DMS114 treated with DMSO at 0.1 percent for 48 hours (cell line): ENCODE data around the gene MIEN1.
"Not testable (repeated sequence)": the region's sequence is repeated elsewhere in the genome, so short reads cannot be mapped to it uniquely, and the experiment has no call there.

Experiments used
- DNase-seq: peaks from one replicate; lab custom pipeline; 2025; ENCODE audit not compliant: unreplicated experiment; lab: John Stamatoyannopoulos, UW

MIEN1 gene

GRCh38 chr17:39700148-39700987 is 30.0 kb downstream of the MIEN1 start:
- DNase-seq: no peak

GRCh38 chr17:39699818-39700147 is 30.5 kb downstream of the MIEN1 start, which contains the start of gene ERBB2:
Gene ERBB2, plus strand, starts transcription at chr17:39700064. Its CDS starts 175 bp downstream, at chr17:39700239.
- DNase-seq: peak; percentile 59

- DNase-seq: not testable (repeated sequence)
Measured at GRCh38 chr17:39699157-39699817, 31.0 kb downstream of the MIEN1 start.

- no peak for DNase-seq
Measured at GRCh38 chr17:39697961-39698360, 32.4 kb downstream of the MIEN1 start.

- no peak for DNase-seq
Measured at GRCh38 chr17:39696731-39697130, 33.6 kb downstream of the MIEN1 start.

GRCh38 chr17:39695089-39695474 is 35.2 kb downstream of the MIEN1 start:
- DNase-seq: no peak

- DNase-seq: no peak
Measured at GRCh38 chr17:39694593-39694992, 35.7 kb downstream of the MIEN1 start.

- DNase-seq: no peak
Measured at GRCh38 chr17:39688945-39689344, 41.4 kb downstream of the MIEN1 start.

- no peak for DNase-seq
Measured at GRCh38 chr17:39688475-39688835, 41.9 kb downstream of the MIEN1 start.

GRCh38 chr17:39687546-39688474 is 42.5 kb downstream of the MIEN1 start, which contains the start of gene PGAP3:
Gene PGAP3, minus strand, starts transcription at chr17:39688057. Its CDS starts 43 bp downstream, at chr17:39688014.
- peak; percentile 88 for DNase-seq

- no peak for DNase-seq
Measured at GRCh38 chr17:39687101-39687545, 43.2 kb downstream of the MIEN1 start.

GRCh38 chr17:39684369-39685192 is 45.8 kb downstream of the MIEN1 start:
- DNase-seq: no peak

GRCh38 chr17:39683295-39683939 is 46.9 kb downstream of the MIEN1 start:
- DNase-seq: no peak

- DNase-seq: no peak
Measured at GRCh38 chr17:39679521-39680192, 50.7 kb downstream of the MIEN1 start.
